Measurements from ENCODE around the gene FGF14.

The FGF14 gene

DNA sequence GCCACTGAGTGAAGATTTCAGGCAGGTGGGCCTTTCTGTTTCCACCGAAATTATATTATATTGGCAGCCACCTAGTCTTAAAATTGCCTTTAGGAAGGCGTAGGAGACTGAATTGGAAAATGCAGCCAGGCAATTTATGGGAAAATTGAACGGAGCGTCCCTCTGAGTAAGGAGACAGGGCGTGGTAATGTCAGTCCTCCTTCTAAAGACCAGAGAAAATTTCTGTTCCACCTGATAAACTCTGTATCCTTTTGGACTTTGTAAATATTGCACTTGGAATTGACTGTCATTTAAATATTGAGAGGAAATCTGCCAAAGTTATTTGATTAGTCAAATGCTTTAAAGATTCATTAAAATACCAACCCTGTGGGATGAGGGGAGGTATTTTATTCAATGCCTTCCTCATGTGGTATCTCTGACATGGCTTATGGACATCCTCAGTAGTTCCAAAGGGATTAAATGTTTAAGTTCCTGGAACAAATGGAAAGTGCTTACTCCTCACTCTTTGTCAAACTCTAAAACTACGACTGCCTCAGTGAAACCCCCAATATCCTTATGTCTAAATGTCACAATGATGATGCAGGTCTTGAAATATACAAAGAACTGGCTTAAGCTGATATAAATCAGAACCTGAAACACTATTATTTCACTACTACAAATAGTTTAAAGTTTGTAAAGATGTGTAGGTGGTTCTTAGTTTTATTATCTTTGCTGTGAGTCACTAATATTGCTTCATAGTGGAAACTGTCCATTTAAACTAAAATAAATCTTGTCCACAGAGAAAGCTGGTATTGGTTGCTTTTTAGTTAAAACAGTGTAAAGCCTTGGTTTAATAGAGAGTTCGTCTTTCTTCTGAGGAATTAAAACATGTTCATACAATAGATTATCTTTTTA, 203.2 kb downstream of the FGF14 start:
- in situ Hi-C loops (cut with HindIII; ENCODE audit: low sequenced_read_pairs): no loop called here

DNA sequence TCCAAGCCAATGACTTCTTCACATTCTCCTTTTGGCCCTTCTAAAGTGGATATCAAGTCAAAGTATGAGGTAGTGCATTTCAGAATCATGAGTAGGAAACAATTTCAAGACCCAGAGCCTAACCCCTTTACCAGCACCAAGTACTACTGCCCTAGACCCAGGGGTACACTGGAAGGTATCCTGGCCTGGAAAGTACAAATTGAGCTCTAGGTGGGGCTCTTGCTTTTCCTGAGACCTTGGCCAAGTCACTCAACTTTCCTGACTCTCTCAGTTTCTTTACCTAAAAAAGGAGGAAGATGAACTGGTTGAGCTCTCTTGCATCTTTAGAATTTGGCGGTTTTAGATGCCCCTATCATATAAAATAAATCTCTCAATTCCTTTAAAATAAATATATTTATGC, 204.7 kb downstream of the FGF14 start:
- in situ Hi-C loops (cut with HindIII; ENCODE audit: low sequenced_read_pairs): no loop called here

DNA sequence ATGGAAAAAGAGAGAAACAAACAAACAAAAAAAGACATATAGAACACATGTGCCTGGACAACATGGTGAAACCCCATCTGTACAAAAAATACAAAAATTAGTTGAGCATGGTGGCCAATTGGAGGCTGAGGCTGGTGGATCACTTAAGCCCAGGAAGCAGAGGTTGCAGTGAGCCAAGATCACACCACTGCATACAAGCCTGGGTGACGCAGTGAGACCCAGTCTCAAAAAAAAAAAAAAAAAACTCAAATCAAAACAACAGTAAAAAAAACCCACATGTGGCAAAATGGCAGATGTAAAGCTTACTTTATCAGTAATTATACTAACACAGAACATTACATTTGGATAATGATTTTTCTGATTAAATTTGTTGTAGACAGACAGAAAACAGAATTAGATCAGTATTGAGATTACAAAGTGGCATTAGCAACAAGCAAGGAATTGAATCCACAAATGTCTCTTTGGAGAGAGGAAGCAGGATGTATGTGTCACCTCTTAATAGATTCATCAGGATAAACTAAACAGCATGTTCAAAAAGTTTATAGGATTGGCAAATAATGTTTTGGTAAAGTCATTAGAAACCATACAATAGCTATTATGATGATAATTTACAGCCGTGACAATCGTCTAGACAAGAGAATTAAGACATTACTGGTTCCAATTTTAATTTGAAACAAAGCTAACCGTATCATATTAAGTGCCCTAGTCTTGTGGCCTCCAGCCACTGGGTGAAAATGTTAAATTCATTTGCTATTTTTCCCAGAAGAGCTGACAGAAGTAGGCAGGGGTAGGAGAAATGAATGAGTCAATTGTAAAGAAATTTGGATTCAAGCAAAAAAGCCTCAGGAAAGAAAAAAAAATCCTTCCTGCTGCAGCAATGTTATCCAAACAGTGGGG, 206.0 kb downstream of the FGF14 start:
- in situ Hi-C loops (cut with HindIII; ENCODE audit: low sequenced_read_pairs): no loop called here

DNA sequence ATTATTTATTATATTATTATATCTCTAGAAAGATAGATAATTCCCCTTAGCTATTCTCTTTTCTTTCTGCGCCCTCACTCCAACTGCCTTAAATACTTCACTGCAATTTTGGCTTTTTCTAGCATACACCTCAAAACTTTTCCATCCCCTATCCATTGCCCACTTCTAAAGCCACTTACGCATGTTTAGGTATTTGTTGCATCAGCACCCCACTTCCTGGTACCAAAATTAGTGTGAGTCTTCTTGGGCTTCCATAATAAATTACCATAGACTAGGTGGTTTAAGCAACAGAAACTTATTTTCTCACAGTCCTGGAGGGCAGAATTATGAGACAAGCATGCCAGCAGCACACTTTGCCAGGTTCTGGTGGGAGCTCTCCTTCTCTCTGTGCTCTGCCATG, 209.0 kb downstream of the FGF14 start:
- in situ Hi-C loops (cut with HindIII; ENCODE audit: low sequenced_read_pairs): no loop called here

- in situ Hi-C loops (cut with HindIII; ENCODE audit: low sequenced_read_pairs): no loop called here
Measured at GRCh38 chr13:102191951-102192502, 209.8 kb downstream of the FGF14 start.

GRCh38 chr13:102190930-102191329, 210.9 kb downstream of the FGF14 start:
- in situ Hi-C loops (cut with HindIII; ENCODE audit: low sequenced_read_pairs): no loop called here

DNA sequence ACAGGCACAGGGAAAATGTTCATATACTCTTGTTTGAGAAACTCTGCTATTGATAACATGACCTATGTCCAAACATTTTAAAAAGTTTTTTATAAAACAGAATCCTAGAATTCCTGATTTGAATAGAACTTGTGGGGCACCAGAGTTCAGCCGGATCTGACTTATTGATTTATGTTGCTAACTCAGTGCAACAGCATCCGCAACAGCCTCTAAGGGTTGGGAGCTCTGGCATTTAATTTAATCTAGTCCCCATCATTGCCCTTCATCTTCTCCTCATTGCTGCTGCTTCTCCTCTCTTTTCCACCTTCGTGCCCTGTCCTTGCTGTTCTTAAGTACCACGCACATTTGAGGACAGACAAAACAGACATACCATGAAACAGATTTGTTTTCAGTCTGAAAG, 214.5 kb downstream of the FGF14 start:
- in situ Hi-C loops (cut with HindIII; ENCODE audit: low sequenced_read_pairs): no loop called here

- in situ Hi-C loops (cut with HindIII; ENCODE audit: low sequenced_read_pairs): no loop called here
Measured at GRCh38 chr13:102185375-102185984, 216.4 kb downstream of the FGF14 start.

DNA sequence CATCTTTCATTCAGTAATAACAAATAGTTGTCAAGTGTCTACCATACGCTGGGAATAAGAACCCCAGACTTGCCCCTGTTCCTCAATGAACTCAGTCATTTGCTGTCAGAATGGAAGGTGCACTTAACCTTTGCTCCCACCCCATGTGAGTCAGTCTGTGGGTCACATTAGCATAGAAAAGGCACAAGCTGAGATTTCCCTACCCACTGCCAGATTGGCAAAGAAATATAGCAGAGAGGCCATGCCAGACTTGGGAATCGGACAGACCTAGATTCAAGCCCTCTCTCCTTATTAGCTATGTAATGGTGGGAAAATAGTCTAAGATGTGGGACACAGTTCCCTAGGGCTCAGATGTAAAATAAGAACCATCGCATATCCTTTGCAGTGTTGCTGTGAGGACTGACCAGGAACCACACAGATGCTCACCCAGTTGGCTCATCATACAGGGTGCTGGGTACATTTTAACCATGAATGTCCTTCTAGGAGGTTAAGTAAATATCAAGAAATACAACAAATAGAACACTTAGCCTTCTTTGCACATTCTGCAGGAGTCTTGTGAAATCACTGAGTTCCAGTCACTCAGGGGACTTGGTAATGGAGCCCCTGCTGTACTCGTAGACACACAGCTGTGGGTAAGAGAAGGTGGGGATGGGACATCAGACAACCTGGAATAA, 218.2 kb downstream of the FGF14 start:
- in situ Hi-C loops (cut with HindIII; ENCODE audit: low sequenced_read_pairs): no loop called here

GRCh38 chr13:102182170-102182569, 219.7 kb downstream of the FGF14 start:
- in situ Hi-C loops (cut with HindIII; ENCODE audit: low sequenced_read_pairs): no loop called here

DNA sequence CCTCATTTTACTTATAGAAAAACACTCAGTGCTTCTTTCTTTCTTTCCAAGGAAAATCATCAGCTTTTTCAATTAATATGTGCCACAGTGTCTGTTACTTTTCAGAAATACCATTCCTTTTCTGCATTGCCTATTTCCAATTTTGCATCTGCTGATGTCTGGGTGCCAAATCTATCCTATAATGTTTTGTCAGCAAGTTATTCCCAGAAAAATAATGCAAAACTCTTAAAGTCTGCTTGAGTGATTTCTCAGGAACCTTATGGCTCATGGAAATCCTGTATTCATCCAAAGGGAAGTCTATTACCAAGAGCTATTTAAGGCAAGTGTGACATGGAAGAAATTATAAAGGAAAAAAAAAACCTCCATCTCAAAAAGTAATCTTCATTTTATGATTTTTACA, 224.4 kb downstream of the FGF14 start:
- in situ Hi-C loops (cut with HindIII; ENCODE audit: low sequenced_read_pairs): no loop called here

DNA sequence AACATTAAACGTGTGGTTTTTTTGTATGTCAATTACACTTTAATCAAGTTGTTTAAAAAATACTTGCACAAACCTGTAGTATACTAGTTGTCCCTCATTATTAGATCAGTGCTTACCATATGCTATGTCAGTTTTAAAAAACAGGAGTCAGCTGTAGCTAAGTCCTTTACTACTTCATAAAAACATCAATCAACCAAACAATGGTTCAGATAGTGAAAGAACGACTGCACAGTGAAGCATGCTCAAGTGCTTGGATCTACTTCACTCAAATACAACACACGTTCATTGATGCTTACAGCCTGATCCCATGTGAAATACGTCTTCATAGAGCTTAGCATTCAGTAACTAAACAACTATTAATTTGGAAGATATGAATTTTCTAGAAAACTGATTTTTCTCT, 225.0 kb downstream of the FGF14 start:
- in situ Hi-C loops (cut with HindIII; ENCODE audit: low sequenced_read_pairs): no loop called here

GRCh38 chr13:102172406-102172805, 229.4 kb downstream of the FGF14 start:
- in situ Hi-C loops (cut with HindIII; ENCODE audit: low sequenced_read_pairs): no loop called here

DNA sequence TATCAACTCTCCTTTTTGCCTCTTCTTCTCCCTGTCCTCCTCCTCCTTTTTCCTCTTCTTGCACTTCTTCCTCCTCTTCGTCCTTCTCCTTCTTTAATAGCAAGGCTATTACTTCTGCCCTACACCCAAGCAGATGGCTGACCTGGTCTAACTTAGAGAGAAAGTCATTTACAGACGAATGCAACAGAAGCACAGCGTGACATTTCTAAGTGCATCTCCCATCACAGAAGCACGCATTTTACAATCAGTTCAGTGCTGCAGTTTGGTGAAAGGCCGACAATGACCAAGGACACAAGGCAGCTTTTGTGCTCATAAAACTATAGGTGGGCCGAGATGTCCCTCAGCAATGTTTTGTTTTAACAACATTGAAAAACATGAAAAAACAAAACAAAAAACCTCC, 231.5 kb downstream of the FGF14 start:
- in situ Hi-C loops (cut with HindIII; ENCODE audit: low sequenced_read_pairs): no loop called here

GRCh38 chr13:102169471-102170015, 232.3 kb downstream of the FGF14 start:
- in situ Hi-C loops (cut with HindIII; ENCODE audit: low sequenced_read_pairs): no loop called here

DNA sequence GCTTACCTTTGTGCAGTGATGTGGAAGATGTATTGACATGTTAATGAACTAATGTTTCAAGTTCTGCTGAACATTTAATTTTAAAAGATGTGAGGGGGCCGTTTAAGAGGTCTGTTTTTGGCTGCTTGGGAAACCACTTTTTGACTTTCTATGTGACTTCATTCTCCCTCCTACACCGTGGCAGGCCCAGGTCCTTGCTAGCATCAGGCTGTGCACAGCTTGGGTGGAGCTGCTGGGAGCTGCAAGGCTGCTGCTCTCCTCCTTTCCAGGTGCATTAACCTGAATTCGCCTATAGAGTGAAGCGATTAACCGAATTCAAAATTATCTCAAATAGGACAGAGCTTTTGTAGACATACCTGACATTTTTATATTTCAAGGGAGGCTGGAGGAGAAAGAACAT, 249.1 kb downstream of the FGF14 start:
- in situ Hi-C loops (cut with HindIII; ENCODE audit: low sequenced_read_pairs): no loop called here

GRCh38 chr13:102147353-102147752, 254.5 kb downstream of the FGF14 start:
- in situ Hi-C loops (cut with HindIII; ENCODE audit: low sequenced_read_pairs): no loop called here

DNA sequence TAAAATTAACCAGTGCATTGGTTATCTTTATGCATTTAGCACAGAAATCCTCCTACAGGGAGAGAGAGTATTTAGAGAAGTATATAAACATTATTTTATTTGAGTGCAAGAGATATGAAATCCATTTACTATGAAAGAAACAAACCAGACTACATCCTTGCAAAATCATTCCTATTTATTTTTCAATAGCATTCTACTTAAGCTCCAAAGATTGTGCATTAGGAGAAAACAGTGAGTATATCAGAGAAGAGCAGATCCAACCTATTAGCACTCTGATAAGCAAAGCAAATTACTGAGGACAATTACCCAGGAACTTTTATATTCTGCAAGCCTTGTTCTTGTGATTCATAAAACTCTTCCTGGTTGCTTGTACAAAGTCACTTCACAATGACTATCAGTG, 256.1 kb downstream of the FGF14 start:
- in situ Hi-C loops (cut with HindIII; ENCODE audit: low sequenced_read_pairs): no loop called here

DNA sequence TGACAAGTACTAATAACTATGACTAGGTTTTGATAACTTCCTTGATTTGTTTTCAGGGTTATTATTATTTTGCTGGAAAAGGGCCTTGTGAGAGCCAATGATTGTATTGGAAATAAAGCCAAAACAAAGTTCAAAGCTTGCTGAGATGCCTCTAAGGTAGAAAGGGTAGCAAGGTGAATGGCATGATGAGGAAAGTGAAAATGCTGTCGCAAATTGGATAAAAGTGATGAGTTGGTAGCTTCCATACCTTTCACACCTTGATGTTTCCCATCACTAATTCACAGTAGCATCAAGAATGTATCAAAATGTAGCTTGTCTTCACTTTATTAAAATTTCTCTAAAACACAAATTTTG, 259.4 kb downstream of the FGF14 start:
- in situ Hi-C loops (cut with HindIII; ENCODE audit: low sequenced_read_pairs): no loop called here

Data from endothelial cell of hepatic sinusoid (primary cell).